B cell (primary cell): ENCODE data around the gene VPS25. TPM values are rescaled to one million over a fixed set of nuclear protein-coding genes. Genes with fewer than 3 reads are reported as not detected.

Experiments used
- ATAC-seq: fragments of 200-7000 bp; cut with Tn5 transposase; one replicate; pipeline ENCODE4 v1.10.0; 2021; ENCODE audit warnings: low read depth, mild to moderate bottlenecking, moderate number of reproducible peaks, moderate library complexity
- CTCF ChIA-PET: fragments of 350-600 bp; sonication (Branson Sonifier 250); formaldehyde crosslinking; loops from one replicate; lab custom pipeline; 2021; ENCODE audit warnings: antibody characterized with exemption, inconsistent platforms; lab: Charles Lee
- POLR2A ChIA-PET: fragments of 350-600 bp; sonication (Branson Sonifier 250); formaldehyde crosslinking; loops from one replicate; lab custom pipeline; 2021; ENCODE audit warnings: antibody characterized with exemption; lab: Charles Lee
- DNase-seq: peaks from one replicate; pipeline ENCODE4 v3.0.0; 2013
- H2AFZ ChIP-seq: 2 replicates; pipeline ENCODE4 v1.6.1; 2012; ENCODE audit warnings: mild to moderate bottlenecking, low read depth, low read length; ENCODE audit not compliant: insufficient read depth, poor library complexity, severe bottlenecking
- H3K27ac ChIP-seq, 2 donors: 1 replicate in 1 of 2; 2 replicates in 1 of 2; pipeline ENCODE4 v1.5.1; 2012 to 2013; ENCODE audit warnings: low read length in 2 of 2, mild to moderate bottlenecking in 2 of 2, moderate library complexity in 1 of 2
- H3K27me3 ChIP-seq, 4 experiments: fragments of 200-600 bp in 1 of 4; sonication (generic) in 1 of 4; replicated peaks in 1 of 4; 1 replicate in 2 of 4; 2 replicates in 2 of 4; pipeline versions ENCODE4 v1.6.1 to v1.7.0; 2013 to 2016; ENCODE audit warnings: low read length in 3 of 4, mild to moderate bottlenecking in 2 of 4, mixed read lengths in 1 of 4, moderate library complexity in 1 of 4; ENCODE audit not compliant: insufficient read depth in 4 of 4, control insufficient read depth in 3 of 4; ENCODE audit errors: control extremely low read depth in 1 of 4
- H3K36me3 ChIP-seq, 2 experiments: replicated peaks in 1 of 2; 1 replicate in 1 of 2; 2 replicates in 1 of 2; pipeline versions ENCODE4 v1.6.1 to v1.7.1; 2013; ENCODE audit warnings: low read length in 1 of 2; ENCODE audit not compliant: insufficient read depth in 2 of 2, control insufficient read depth in 1 of 2; ENCODE audit errors: control extremely low read depth in 1 of 2, extremely low read depth in 1 of 2
- H3K4me1 ChIP-seq, 2 donors: fragments of 200-600 bp in 1 of 2; sonication (generic) in 1 of 2; 1 replicate in 1 of 2; 2 replicates in 1 of 2; pipeline versions ENCODE4 v1.5.1 to v1.6.1; 2013 to 2017; ENCODE audit warnings: low read length in 2 of 2; ENCODE audit not compliant: control insufficient read depth in 2 of 2, insufficient read depth in 2 of 2
- H3K4me2 ChIP-seq: replicated peaks from 2 replicates; pipeline ENCODE3; 2012; ENCODE audit warnings: mild to moderate bottlenecking, low read depth, low read length; ENCODE audit not compliant: poor library complexity, severe bottlenecking
- H3K4me3 ChIP-seq, 5 experiments: fragments of 200-600 bp in 1 of 5; sonication (generic) in 1 of 5; 1 replicate in 3 of 5; 2 replicates in 2 of 5; pipeline versions ENCODE4 v1.5.1 to v1.7.0; 2011 to 2016; ENCODE audit warnings: low read length in 4 of 5, mild to moderate bottlenecking in 4 of 5, low read depth in 2 of 5, control low read depth in 1 of 5, moderate library complexity in 1 of 5; ENCODE audit not compliant: insufficient read depth in 1 of 5; ENCODE audit errors: control extremely low read depth in 1 of 5, extremely low read depth in 1 of 5
- H3K79me2 ChIP-seq: fragments of 200-600 bp; sonication (generic); one replicate; pipeline ENCODE4 v1.6.0; 2016; ENCODE audit warnings: low read length; ENCODE audit not compliant: control insufficient read depth, insufficient read depth
- H3K9ac ChIP-seq: fragments of 200-600 bp; sonication (generic); 2 replicates; pipeline ENCODE4 v1.6.1; 2017; ENCODE audit warnings: mild to moderate bottlenecking, low read length, moderate library complexity
- H3K9me3 ChIP-seq, 3 donors: one replicate each; pipeline versions ENCODE4 v1.6.1 to v1.7.1; 2013; ENCODE audit warnings: low read length in 2 of 3; ENCODE audit not compliant: control insufficient read depth in 2 of 3, insufficient read depth in 1 of 3; ENCODE audit errors: control extremely low read depth in 1 of 3
- H4K20me1 ChIP-seq: 2 replicates; pipeline ENCODE4 v1.6.0; 2012; ENCODE audit warnings: mild to moderate bottlenecking, low read length; ENCODE audit not compliant: insufficient read depth, control insufficient read depth, poor library complexity, severe bottlenecking
- H3K27ac Mint-ChIP-seq: one replicate; pipeline ENCODE4 v1.8.0; 2021; ENCODE audit warnings: mixed read lengths
- H3K27me3 Mint-ChIP-seq: one replicate; pipeline ENCODE4 v1.8.0; 2021; ENCODE audit warnings: mixed read lengths
- H3K4me1 Mint-ChIP-seq: one replicate; pipeline ENCODE4 v1.8.0; 2021; ENCODE audit warnings: mixed read lengths
- H3K4me3 Mint-ChIP-seq: one replicate; pipeline ENCODE4 v1.8.0; 2021; ENCODE audit warnings: mixed read lengths
- H3K9me3 Mint-ChIP-seq: one replicate; pipeline ENCODE4 v1.8.0; 2022; ENCODE audit warnings: mixed read lengths; ENCODE audit not compliant: insufficient read depth
- CTCF ChIP-seq: fragments of 200-600 bp; IDR thresholded peaks from one replicate; pipeline ENCODE4 v1.8.0; 2022; ENCODE audit warnings: antibody characterized with exemption, mild to moderate bottlenecking
- EZH2 ChIP-seq: IDR thresholded peaks from 2 replicates; pipeline ENCODE4 v1.6.1; 2012; ENCODE audit warnings: borderline replicate concordance, low read depth, mild to moderate bottlenecking, moderate library complexity, low read length; ENCODE audit not compliant: insufficient read depth, poor library complexity, severe bottlenecking
- WGBS: methylation state at CpG from one replicate; pipeline ENCODE4 v1.1.5; 2013; ENCODE audit warnings: missing lambda C conversion rate; ENCODE audit not compliant: insufficient coverage; 5-methylcytosine and 5-hydroxymethylcytosine counted together
- intact Hi-C: fragments of 100-400 bp; cut with micrococcal nuclease; formaldehyde crosslinking; loops from one replicate; pipeline ENCODE4 v1.10.0; 2022
- polyA plus RNA-seq: library from polyadenylated mRNA; depleted of rRNA; stranded (reverse); fragments of >200 nt; gene quantifications from 2 replicates; pipeline ENCODE4 v1.2.3, GENCODE V29; 2012
- total RNA-seq, 2 donors: library from RNA; stranded (reverse); fragments of 120-200 nt in 1 of 2; gene quantifications; 1 replicate in 1 of 2; 2 replicates in 1 of 2; pipeline versions ENCODE4 v1.2.3 to v1.2.4, GENCODE V29; 2013 to 2022

VPS25 gene
- total and polyA plus RNA-seq, 2 donors (not counting 1 experiment from before 2014, with no cell fraction given), result 38.7 to 40.5 TPM

- Histone ChIP-seq H3K27me3 (peaks cover 0 to 19% (median 3%) of the 10 kb centered on the region in 4 experiments), H3K36me3 (no peaks in the 10 kb centered on the region), H3K4me1 (peaks cover 15 to 18% of the 10 kb centered on the region in 2 donors), H3K27ac (no peak overlapping the region), H3K79me2 (peaks cover 19% of the 10 kb centered on the region), H3K9me3 (no peaks in the 10 kb centered on the region), H3K4me3 (no peak overlapping the region), H2AFZ (no peak overlapping the region), H4K20me1 (peaks cover 4% of the 10 kb centered on the region), H3K9ac (no peak overlapping the region), H3K4me2 (no peak overlapping the region)
- DNase-seq (no peak), ATAC-seq (no peak)
- Mint-ChIP-seq H3K9me3 (no peaks in the 10 kb centered on the region), H3K4me3 (no peak overlapping the region), H3K27me3 (peaks cover 27% of the 10 kb centered on the region), H3K4me1 (peaks cover 17% of the 10 kb centered on the region), H3K27ac (no peak overlapping the region)
- intact Hi-C loops, result loop anchor here (10.0 kb wide), 1 partner anchor 736 kb away; the partner anchor contains the start of gene DHX8
- no peak for TF ChIP-seq CTCF
- no peak for TF ChIP-seq EZH2
- ChIA-PET CTCF (interaction anchor here (1.4 to 1.5 kb wide), 2 partner anchors 13 to 15 kb away, joined by 3 to 4 read pairs; partner anchors contain the start of gene RAMP2), POLR2A (no interaction called here)
- WGBS, result 81% methylated on average over 4 of the region's 7 CpGs
These were observed 24.9 kb upstream of the VPS25 start for GRCh38 chr17:42748202-42748907.
